Activated CD4-positive, alpha-beta memory T cell treated with anti-CD3 and anti-CD28 coated beads for 36 hours (primary cell): ENCODE data around the gene LRRC4C. TPM values are rescaled to one million over a fixed set of nuclear protein-coding genes. Genes with fewer than 3 reads are reported as not detected.

Experiments
- CTCF ChIA-PET: fragments of 350-600 bp; sonication (Branson Sonifier 250); formaldehyde crosslinking; loops from one replicate; lab custom pipeline; 2021; ENCODE audit warnings: antibody characterized with exemption, inconsistent platforms; lab: Charles Lee
- POLR2A ChIA-PET: fragments of 350-600 bp; sonication (Branson Sonifier 250); formaldehyde crosslinking; loops from one replicate; lab custom pipeline; 2021; ENCODE audit warnings: antibody characterized with exemption; lab: Charles Lee
- DNase-seq: peaks from one replicate; pipeline ENCODE4 v3.0.0-alpha.2; 2020
- H3K27ac Mint-ChIP-seq: one replicate; pipeline ENCODE4 v1.8.0; 2021; ENCODE audit warnings: mixed read lengths
- H3K27me3 Mint-ChIP-seq: one replicate; pipeline ENCODE4 v1.8.0; 2021; ENCODE audit warnings: mixed read lengths
- H3K36me3 Mint-ChIP-seq: one replicate; pipeline ENCODE4 v1.8.0; 2021; ENCODE audit warnings: mixed read lengths
- H3K4me1 Mint-ChIP-seq: one replicate; pipeline ENCODE4 v1.8.0; 2021; ENCODE audit warnings: low read depth, mixed read lengths
- H3K4me3 Mint-ChIP-seq: one replicate; pipeline ENCODE4 v1.8.0; 2021; ENCODE audit warnings: mild to moderate bottlenecking, mixed read lengths
- H3K9me3 Mint-ChIP-seq: one replicate; pipeline ENCODE4 v1.8.0; 2021; ENCODE audit warnings: mixed read lengths
- intact Hi-C: fragments of 100-400 bp; cut with micrococcal nuclease; formaldehyde crosslinking; loops from one replicate; pipeline ENCODE4 v1.15.1; 2023
- total RNA-seq, 2 experiments: library from RNA; stranded (reverse); gene quantifications; one replicate each; pipeline ENCODE4 v1.2.3, GENCODE V29; 2021

Gene LRRC4C
- total RNA-seq, 2 experiments from 2014 or later: not detected

GRCh38 chr11:40417627-40418026 lies 1041.8 kb downstream of the LRRC4C start:
- no peak overlapping the region for H3K27ac Mint-ChIP-seq
- DNase-seq: no peak
- H3K9me3 Mint-ChIP-seq: peaks cover 36% of the 10 kb centered on the region
- no peak overlapping the region for H3K4me3 Mint-ChIP-seq
- ChIA-PET POLR2A (no interaction called here), CTCF (no interaction called here)
- no peaks in the 10 kb centered on the region for H3K36me3 Mint-ChIP-seq
- H3K4me1 Mint-ChIP-seq: no peaks in the 10 kb centered on the region
- no peaks in the 10 kb centered on the region for H3K27me3 Mint-ChIP-seq
- intact Hi-C loops: no loop called here

GRCh38 chr11:40407355-40407754 lies 1052.1 kb downstream of the LRRC4C start:
- ChIA-PET CTCF (interaction anchor here (0.6 kb wide), 1 partner anchor 82 kb away, joined by 3 read pairs; no protein-coding TSS in a partner anchor), POLR2A (no interaction called here)
- H3K4me1 Mint-ChIP-seq: no peaks in the 10 kb centered on the region
- no peak overlapping the region for H3K27ac Mint-ChIP-seq
- DNase-seq: no peak
- H3K27me3 Mint-ChIP-seq: no peaks in the 10 kb centered on the region
- no peak overlapping the region for H3K4me3 Mint-ChIP-seq
- no peaks in the 10 kb centered on the region for H3K36me3 Mint-ChIP-seq
- intact Hi-C loops: no loop called here
- H3K9me3 Mint-ChIP-seq: peaks cover 18% of the 10 kb centered on the region

DNA sequence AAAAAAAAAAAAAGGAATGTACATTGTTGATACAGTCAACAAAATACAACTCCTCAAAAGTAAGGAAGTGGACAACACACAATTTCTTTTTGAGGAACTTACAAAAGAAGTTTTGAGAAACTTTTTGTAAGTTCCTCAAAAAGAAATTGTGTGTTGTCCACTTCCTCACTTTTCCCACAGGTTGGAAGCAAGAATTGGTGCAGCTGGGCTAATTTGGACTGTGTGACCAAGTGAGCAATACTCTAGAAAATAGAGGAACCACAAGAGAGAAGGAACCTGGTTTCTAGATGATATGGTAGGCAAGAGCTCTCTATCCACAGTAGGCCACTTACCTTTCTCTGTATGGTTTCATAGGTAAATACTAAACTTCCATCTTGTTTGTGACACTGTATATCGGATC lies 1053.8 kb downstream of the LRRC4C start:
- H3K4me1 Mint-ChIP-seq: no peaks in the 10 kb centered on the region
- H3K36me3 Mint-ChIP-seq: no peaks in the 10 kb centered on the region
- CTCF ChIA-PET: no interaction called here
- no peaks in the 10 kb centered on the region for H3K27me3 Mint-ChIP-seq
- no peak overlapping the region for H3K27ac Mint-ChIP-seq
- no peak for DNase-seq
- intact Hi-C loops: no loop called here
- H3K4me3 Mint-ChIP-seq: no peak overlapping the region
- POLR2A ChIA-PET: no interaction called here
- H3K9me3 Mint-ChIP-seq: peaks cover 19% of the 10 kb centered on the region

DNA sequence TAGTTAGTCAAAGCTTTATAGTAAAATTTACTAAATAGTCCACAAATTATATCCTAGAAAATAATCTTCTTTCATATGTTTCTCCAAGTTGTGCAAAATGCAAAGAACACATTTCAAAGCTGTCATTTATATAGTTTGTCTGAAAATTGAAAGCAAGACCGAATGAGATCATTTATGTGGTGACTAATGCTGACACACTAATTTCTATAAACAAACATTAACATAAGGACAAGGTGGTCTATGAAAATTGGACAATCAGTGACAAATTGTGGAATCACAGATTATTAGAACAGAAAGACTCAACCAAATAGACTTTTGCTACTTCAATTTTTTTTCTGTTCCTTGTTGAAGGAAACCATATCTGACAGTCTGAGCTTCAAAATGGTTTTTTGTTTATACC lies 1056.1 kb downstream of the LRRC4C start:
- no peak overlapping the region for H3K27ac Mint-ChIP-seq
- ChIA-PET CTCF (no interaction called here), POLR2A (no interaction called here)
- intact Hi-C loops: no loop called here
- no peak overlapping the region for H3K4me3 Mint-ChIP-seq
- no peaks in the 10 kb centered on the region for H3K27me3 Mint-ChIP-seq
- no peaks in the 10 kb centered on the region for H3K4me1 Mint-ChIP-seq
- H3K36me3 Mint-ChIP-seq: no peaks in the 10 kb centered on the region
- H3K9me3 Mint-ChIP-seq: peaks cover 18% of the 10 kb centered on the region
- DNase-seq: no peak

DNA sequence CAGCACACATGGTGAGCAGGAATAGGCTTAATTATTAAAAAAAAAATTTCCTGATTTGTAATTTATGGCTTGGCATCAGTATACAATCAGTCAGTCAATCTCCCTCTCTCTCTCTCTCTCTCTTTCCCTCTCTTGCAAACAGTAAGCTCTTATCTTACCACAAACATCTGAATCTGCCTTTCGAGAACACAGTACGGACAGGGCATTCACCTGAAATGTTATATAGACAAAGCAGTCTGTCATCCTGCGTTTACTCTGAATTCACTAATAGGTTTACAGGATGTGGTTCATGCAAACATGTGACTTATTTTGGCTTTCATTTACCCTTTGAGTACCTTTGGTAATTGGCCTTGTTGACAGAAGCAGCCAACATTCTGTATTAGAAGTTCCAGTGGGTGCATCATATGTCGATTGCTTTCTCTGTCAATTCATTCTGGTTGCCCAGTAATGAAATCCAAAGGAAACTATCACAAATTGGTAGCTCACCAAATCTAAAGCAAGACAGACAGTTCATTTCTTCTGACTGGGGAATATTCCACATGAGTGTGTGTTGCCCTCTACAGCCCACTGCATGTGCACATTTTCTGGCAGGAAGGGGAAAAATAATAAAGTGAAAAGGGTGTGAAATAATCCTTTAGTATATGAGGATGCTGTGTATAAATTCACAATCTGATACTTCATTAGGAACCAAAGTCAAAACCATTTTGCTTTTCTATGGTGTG lies 1058.2 kb downstream of the LRRC4C start:
- intact Hi-C loops: no loop called here
- CTCF ChIA-PET: no interaction called here
- Mint-ChIP-seq H3K9me3 (peaks cover 13% of the 10 kb centered on the region), H3K4me1 (no peaks in the 10 kb centered on the region), H3K36me3 (no peaks in the 10 kb centered on the region), H3K4me3 (no peak overlapping the region), H3K27me3 (no peaks in the 10 kb centered on the region), H3K27ac (no peak overlapping the region)
- DNase-seq: no peak
- POLR2A ChIA-PET: no interaction called here

DNA sequence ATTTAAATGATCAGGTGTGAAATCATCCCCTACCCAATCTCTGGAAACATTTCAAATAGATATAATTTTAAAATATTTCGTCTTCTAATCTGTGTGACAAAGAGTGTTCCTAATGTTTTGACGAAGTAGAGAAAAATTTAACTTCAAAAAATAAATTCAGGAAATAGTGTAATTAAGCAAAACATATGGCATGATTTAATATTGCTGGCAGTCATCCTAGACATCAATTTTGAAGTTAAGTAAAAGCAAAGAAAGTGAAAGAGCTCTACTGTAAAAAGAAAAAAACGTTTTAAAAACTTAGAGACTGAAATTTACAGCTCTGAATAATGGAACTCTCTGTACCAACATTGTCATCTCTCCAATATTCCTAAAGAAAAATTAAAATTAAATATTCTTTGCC lies 1062.3 kb downstream of the LRRC4C start:
- intact Hi-C loops: no loop called here

GRCh38 chr11:40393511-40393910 lies 1065.9 kb downstream of the LRRC4C start:
- intact Hi-C loops: no loop called here
- H3K4me1 Mint-ChIP-seq: no peaks in the 10 kb centered on the region
- no peak overlapping the region for H3K27ac Mint-ChIP-seq
- CTCF ChIA-PET: no interaction called here
- H3K4me3 Mint-ChIP-seq: no peak overlapping the region
- POLR2A ChIA-PET: no interaction called here
- H3K9me3 Mint-ChIP-seq: peaks cover 9% of the 10 kb centered on the region
- no peaks in the 10 kb centered on the region for H3K36me3 Mint-ChIP-seq
- H3K27me3 Mint-ChIP-seq: no peaks in the 10 kb centered on the region
- DNase-seq: no peak

More for the DNA sequence above, 1062.3 kb downstream of the LRRC4C start:
- DNase-seq: no peak
- Mint-ChIP-seq H3K36me3 (no peaks in the 10 kb centered on the region), H3K9me3 (peaks cover 7% of the 10 kb centered on the region), H3K4me1 (no peaks in the 10 kb centered on the region), H3K4me3 (no peak overlapping the region), H3K27me3 (no peaks in the 10 kb centered on the region), H3K27ac (no peak overlapping the region)
- POLR2A ChIA-PET: no interaction called here
- CTCF ChIA-PET: interaction anchor here (0.6 kb wide), 1 partner anchor 1801 kb away, joined by 3 read pairs; no protein-coding TSS in a partner anchor

DNA sequence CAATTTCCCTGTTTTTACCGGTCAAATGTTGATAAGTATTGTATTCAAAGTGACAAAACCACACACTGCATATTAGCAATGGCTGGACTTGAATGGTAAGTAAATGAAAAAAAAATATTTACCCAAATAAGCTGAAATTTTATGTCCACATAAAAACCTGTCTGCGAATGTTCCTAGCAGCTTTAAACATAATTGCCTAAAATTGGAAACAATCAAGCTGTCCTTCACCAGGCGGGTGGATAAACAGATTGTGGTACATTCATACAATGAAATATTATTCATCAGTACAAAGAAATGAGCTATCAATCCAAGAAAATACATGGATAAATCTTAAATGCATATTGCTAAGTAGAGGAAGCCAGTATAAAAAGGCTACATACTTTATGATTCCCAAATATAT lies 1067.8 kb downstream of the LRRC4C start:
- H3K4me3 Mint-ChIP-seq: no peak overlapping the region
- CTCF ChIA-PET: no interaction called here
- DNase-seq: no peak
- peaks cover 13% of the 10 kb centered on the region for H3K9me3 Mint-ChIP-seq
- H3K27me3 Mint-ChIP-seq: no peaks in the 10 kb centered on the region
- intact Hi-C loops: no loop called here
- no peak overlapping the region for H3K27ac Mint-ChIP-seq
- POLR2A ChIA-PET: no interaction called here
- no peaks in the 10 kb centered on the region for H3K4me1 Mint-ChIP-seq
- H3K36me3 Mint-ChIP-seq: no peaks in the 10 kb centered on the region

GRCh38 chr11:40388097-40388818 lies 1071.2 kb downstream of the LRRC4C start:
- Mint-ChIP-seq H3K4me3 (no peak overlapping the region), H3K4me1 (no peaks in the 10 kb centered on the region), H3K9me3 (peaks cover 18% of the 10 kb centered on the region), H3K27ac (no peak overlapping the region), H3K27me3 (no peaks in the 10 kb centered on the region), H3K36me3 (no peaks in the 10 kb centered on the region)
- no peak for DNase-seq
- CTCF ChIA-PET: no interaction called here
- intact Hi-C loops: no loop called here
- POLR2A ChIA-PET: no interaction called here

GRCh38 chr11:40387240-40387980 lies 1072.0 kb downstream of the LRRC4C start:
- peaks cover 17% of the 10 kb centered on the region for H3K9me3 Mint-ChIP-seq

GRCh38 chr11:40384991-40385390 lies 1074.5 kb downstream of the LRRC4C start:
- no peak for DNase-seq
- intact Hi-C loops: no loop called here
- CTCF ChIA-PET: no interaction called here
- no peaks in the 10 kb centered on the region for H3K4me1 Mint-ChIP-seq
- peaks cover 15% of the 10 kb centered on the region for H3K9me3 Mint-ChIP-seq
- H3K4me3 Mint-ChIP-seq: no peak overlapping the region
- POLR2A ChIA-PET: no interaction called here
- no peak overlapping the region for H3K27ac Mint-ChIP-seq
- H3K36me3 Mint-ChIP-seq: no peaks in the 10 kb centered on the region
- H3K27me3 Mint-ChIP-seq: no peaks in the 10 kb centered on the region

More at GRCh38 chr11:40387240-40387980, 1072.0 kb downstream of the LRRC4C start:
- DNase-seq: no peak
- ChIA-PET CTCF (no interaction called here), POLR2A (no interaction called here)
- intact Hi-C loops: no loop called here
- H3K4me3 Mint-ChIP-seq: no peak overlapping the region
- H3K36me3 Mint-ChIP-seq: no peaks in the 10 kb centered on the region
- H3K27ac Mint-ChIP-seq: no peak overlapping the region
- H3K27me3 Mint-ChIP-seq: no peaks in the 10 kb centered on the region
- H3K4me1 Mint-ChIP-seq: no peaks in the 10 kb centered on the region

- DNase-seq: no peak
- no peak overlapping the region for H3K27ac Mint-ChIP-seq
- no peak overlapping the region for H3K4me3 Mint-ChIP-seq
- ChIA-PET CTCF (no interaction called here), POLR2A (no interaction called here)
- intact Hi-C loops: no loop called here
- H3K4me1 Mint-ChIP-seq: no peaks in the 10 kb centered on the region
- H3K9me3 Mint-ChIP-seq: peaks cover 12% of the 10 kb centered on the region
- no peaks in the 10 kb centered on the region for H3K27me3 Mint-ChIP-seq
- no peaks in the 10 kb centered on the region for H3K36me3 Mint-ChIP-seq
Measured at GRCh38 chr11:40381481-40381880, 1078.0 kb downstream of the LRRC4C start.
